Measurements from ENCODE around the gene IRX4.

Gene IRX4

GRCh38 chr5:1912951-1913565 lies 30.3 kb upstream of the IRX4 start:
- no peak for DNase-seq

GRCh38 chr5:1911773-1912235 lies 29.1 kb upstream of the IRX4 start:
- DNase-seq, result no peak

GRCh38 chr5:1910861-1911772 lies 28.4 kb upstream of the IRX4 start:
- no peak for DNase-seq

- DNase-seq, result no peak
Observed at GRCh38 chr5:1910081-1910760, 27.5 kb upstream of the IRX4 start.

- no peak for DNase-seq
Observed at GRCh38 chr5:1909346-1909985, 26.7 kb upstream of the IRX4 start.

- DNase-seq, result no peak
Observed at GRCh38 chr5:1908931-1909330, 26.2 kb upstream of the IRX4 start.

- DNase-seq, result no peak
Observed at GRCh38 chr5:1907616-1908015, 24.9 kb upstream of the IRX4 start.

- no peak for DNase-seq
Observed at GRCh38 chr5:1905108-1905507, 22.4 kb upstream of the IRX4 start.

GRCh38 chr5:1901983-1902382 lies 19.3 kb upstream of the IRX4 start:
- DNase-seq, result no peak

- no peak for DNase-seq
Observed at GRCh38 chr5:1901061-1901460, 18.3 kb upstream of the IRX4 start.

- DNase-seq, result no peak
Observed at GRCh38 chr5:1899201-1899600, 16.5 kb upstream of the IRX4 start.

GRCh38 chr5:1897816-1898450 lies 15.2 kb upstream of the IRX4 start:
- DNase-seq, result no peak

- no peak for DNase-seq
Observed at GRCh38 chr5:1897386-1897785, 14.7 kb upstream of the IRX4 start.

- no peak for DNase-seq
Observed at GRCh38 chr5:1896602-1897376, 14.1 kb upstream of the IRX4 start.

GRCh38 chr5:1895739-1896420 lies 13.2 kb upstream of the IRX4 start:
- DNase-seq, result no peak

GRCh38 chr5:1894243-1894642 lies 11.5 kb upstream of the IRX4 start:
- no peak for DNase-seq

GRCh38 chr5:1893754-1894153 lies 11.0 kb upstream of the IRX4 start:
- DNase-seq, result no peak

GRCh38 chr5:1892685-1893445 lies 10.1 kb upstream of the IRX4 start:
- DNase-seq, result no peak

- DNase-seq, result no peak
Observed at GRCh38 chr5:1892211-1892610, 9.5 kb upstream of the IRX4 start.

- DNase-seq, result no peak
Observed at GRCh38 chr5:1891391-1891790, 8.7 kb upstream of the IRX4 start.

- DNase-seq, result no peak
Observed at GRCh38 chr5:1890296-1890695, 7.6 kb upstream of the IRX4 start.

All from NCI-H1436 treated with DMSO at 0.1 percent for 48 hours (cell line).